GM21360 (cell line): ENCODE measurements around the gene PRAMEF2.
"Not testable (repeated sequence)": the region's sequence is repeated elsewhere in the genome, so short reads cannot be mapped to it uniquely, and the experiment has no call there.

Source experiments
- ATAC-seq: cut with Tn5 transposase; IDR thresholded peaks from one replicate; pipeline ENCODE4 v1.9.1; 2021; ENCODE audit warnings: mild to moderate bottlenecking, moderate library complexity; ENCODE audit not compliant: unreplicated experiment

Gene PRAMEF2

GRCh38 chr1:12856786-12857185 lies at the start of gene PRAMEF2:
Gene PRAMEF2, plus strand, starts transcription at chr1:12857086. Its CDS starts 1,924 bp downstream, at chr1:12859010.
- ATAC-seq, result not testable (repeated sequence)

GRCh38 chr1:12809933-12810332 lies 47.0 kb upstream of the PRAMEF2 start:
- no peak for ATAC-seq

- no peak for ATAC-seq
Observed at GRCh38 chr1:12810691-12811408, 46.0 kb upstream of the PRAMEF2 start.

GRCh38 chr1:12811409-12811784 lies 45.5 kb upstream of the PRAMEF2 start:
- no peak for ATAC-seq

- not testable (repeated sequence) for ATAC-seq
Observed at GRCh38 chr1:12819061-12819460, 37.8 kb upstream of the PRAMEF2 start.

GRCh38 chr1:12831310-12831709 lies 25.6 kb upstream of the PRAMEF2 start, which contains the start of gene PRAMEF11:
Gene PRAMEF11, minus strand, starts transcription at chr1:12831410. Its CDS starts 2,621 bp downstream, at chr1:12828789.
- not testable (repeated sequence) for ATAC-seq

- not testable (repeated sequence) for ATAC-seq
Observed at GRCh38 chr1:12833251-12833650, 23.6 kb upstream of the PRAMEF2 start.

GRCh38 chr1:12848620-12849019 lies 8.3 kb upstream of the PRAMEF2 start, which contains the start of gene HNRNPCL1:
Gene HNRNPCL1, minus strand, starts transcription at chr1:12848720. Its CDS starts 431 bp downstream, at chr1:12848289.
- ATAC-seq, result not testable (repeated sequence)

- no peak for ATAC-seq
Observed at GRCh38 chr1:12851779-12852178, 5.1 kb upstream of the PRAMEF2 start.

GRCh38 chr1:12863131-12863880 lies 6.4 kb downstream of the PRAMEF2 start:
- not testable (repeated sequence) for ATAC-seq

- ATAC-seq, result not testable (repeated sequence)
Observed at GRCh38 chr1:12878453-12878852, 21.6 kb downstream of the PRAMEF2 start.

- not testable (repeated sequence) for ATAC-seq
Observed at GRCh38 chr1:12886101-12886500, 29.2 kb downstream of the PRAMEF2 start, which contains the start of gene PRAMEF4. Gene PRAMEF4, minus strand, starts transcription at chr1:12886201. Its CDS starts 2,807 bp downstream, at chr1:12883394.

- ATAC-seq, result not testable (repeated sequence)
Observed at GRCh38 chr1:12898170-12898569, 41.3 kb downstream of the PRAMEF2 start, which contains the start of gene PRAMEF10. Gene PRAMEF10, minus strand, starts transcription at chr1:12898270. Its CDS starts 2,423 bp downstream, at chr1:12895847.

- ATAC-seq, result not testable (repeated sequence)
Observed at GRCh38 chr1:12899186-12899585, 42.3 kb downstream of the PRAMEF2 start.

GRCh38 chr1:12903793-12904572 lies 47.1 kb downstream of the PRAMEF2 start:
- not testable (repeated sequence) for ATAC-seq
